Endothelial cell of umbilical vein (primary cell): ENCODE data around the gene SDF4. TPM values are rescaled to one million over a fixed set of nuclear protein-coding genes. Genes with fewer than 3 reads are reported as not detected.

ENCODE experiments used
- BruUV-seq: library from RNA; stranded (reverse); fragments of 400-500 nt; replicated peaks from 2 replicates; lab custom pipeline; 2021; lab: Mats Ljungman, UMichigan
- CTCF ChIA-PET: fragments of 300-600, 350-600 bp; sonication (Branson Sonifier 250); formaldehyde crosslinking; loops from one replicate; lab custom pipeline; 2021; ENCODE audit warnings: antibody characterized with exemption, inconsistent platforms; lab: Charles Lee
- POLR2A ChIA-PET: fragments of 300-600, 350-600 bp; sonication (Branson Sonifier 250); formaldehyde crosslinking; loops from one replicate; lab custom pipeline; 2021; ENCODE audit warnings: antibody characterized with exemption, inconsistent platforms; lab: Charles Lee
- DNase-seq: peaks from one replicate; pipeline ENCODE4 v3.0.0-alpha.2; 2011; ENCODE audit warnings: low read depth, low spot score
- FAIRE-seq: peaks from 2 replicates; lab custom pipeline; 2011; peaks lifted over from hg19 to GRCh38; lab: Jason Lieb, UNC
- H2AFZ ChIP-seq: 2 replicates; pipeline ENCODE4 v1.6.0; 2012; ENCODE audit warnings: low read depth, low read length, control low read depth, inconsistent platforms
- H3K27ac ChIP-seq: 2 replicates; pipeline ENCODE4 v1.5.1; 2011; ENCODE audit warnings: low read depth, mild to moderate bottlenecking, control low read depth, low read length, moderate library complexity; ENCODE audit not compliant: insufficient read depth
- H3K27me3 ChIP-seq, 2 experiments: 2 replicates each; pipeline versions ENCODE4 v1.6.0 to v1.6.1; 2011; ENCODE audit warnings: low read length in 2 of 2, mixed read lengths in 1 of 2; ENCODE audit not compliant: control insufficient read depth in 2 of 2, insufficient read depth in 2 of 2
- H3K36me3 ChIP-seq, 2 experiments: 2 replicates in 1 of 2; 3 replicates in 1 of 2; pipeline ENCODE4 v1.5.1; 2011; ENCODE audit warnings: low read length in 2 of 2, mild to moderate bottlenecking in 1 of 2, moderate library complexity in 1 of 2; ENCODE audit not compliant: control insufficient read depth in 2 of 2, insufficient read depth in 2 of 2; ENCODE audit errors: extremely low read depth in 1 of 2
- H3K4me1 ChIP-seq: 3 replicates; pipeline ENCODE4 v1.5.1; 2011; ENCODE audit warnings: mild to moderate bottlenecking, low read length; ENCODE audit not compliant: control insufficient read depth, insufficient read depth; ENCODE audit errors: extremely low read depth
- H3K4me2 ChIP-seq: 2 replicates; pipeline ENCODE4 v1.6.1; 2011; ENCODE audit warnings: low read length, control low read depth, mixed read lengths; ENCODE audit not compliant: insufficient read depth
- H3K4me3 ChIP-seq, 3 experiments: fragments of 200-600 bp in 1 of 3; sonication (generic), shearing (Covaris generic) in 1 of 3; replicated peaks in 1 of 3; 2 replicates each; pipeline ENCODE4 v1.5.1; 2011 to 2016; ENCODE audit warnings: control low read depth in 3 of 3, low read length in 3 of 3, mild to moderate bottlenecking in 2 of 3, inconsistent platforms in 1 of 3, low read depth in 1 of 3, moderate library complexity in 1 of 3; ENCODE audit not compliant: insufficient read depth in 1 of 3
- H3K79me2 ChIP-seq: 2 replicates; pipeline ENCODE4 v1.6.0; 2012; ENCODE audit warnings: low read length, inconsistent platforms; ENCODE audit not compliant: control insufficient read depth, insufficient read depth
- H3K9ac ChIP-seq: replicated peaks from 2 replicates; pipeline ENCODE3; 2011; ENCODE audit warnings: low read length, control low read depth; ENCODE audit not compliant: insufficient read depth; ENCODE audit errors: extremely low read depth
- H3K9me1 ChIP-seq: replicated peaks from 3 replicates; pipeline ENCODE4 v1.6.0; 2011; ENCODE audit warnings: mild to moderate bottlenecking, low read length; ENCODE audit not compliant: control insufficient read depth, insufficient read depth; ENCODE audit errors: extremely low read depth
- H3K9me3 ChIP-seq: replicated peaks from 2 replicates; pipeline ENCODE4 v1.5.1; 2012; ENCODE audit warnings: low read length, inconsistent platforms; ENCODE audit not compliant: control insufficient read depth, insufficient read depth
- H4K20me1 ChIP-seq: replicated peaks from 2 replicates; pipeline ENCODE3; 2011; ENCODE audit warnings: mild to moderate bottlenecking, low read length; ENCODE audit not compliant: control insufficient read depth, insufficient read depth; ENCODE audit errors: extremely low read depth
- CTCF ChIP-seq, 2 donors: IDR thresholded peaks; 1 replicate in 1 of 2; 2 replicates in 1 of 2; pipeline ENCODE4 v1.5.1; 2011; ENCODE audit warnings: low read length in 2 of 2, mild to moderate bottlenecking in 2 of 2, moderate library complexity in 2 of 2, control low read depth in 1 of 2, inconsistent platforms in 1 of 2, low read depth in 1 of 2; ENCODE audit not compliant: insufficient read depth in 1 of 2; ENCODE audit errors: extremely low read depth in 1 of 2
- EZH2 ChIP-seq: IDR thresholded peaks from 2 replicates; pipeline ENCODE4 v1.6.1; 2012; ENCODE audit warnings: borderline replicate concordance, low read depth, mild to moderate bottlenecking, moderate library complexity, low read length, inconsistent platforms; ENCODE audit not compliant: severe bottlenecking
- FOS ChIP-seq: IDR thresholded peaks from 2 replicates; pipeline ENCODE4 v1.6.1; 2011; ENCODE audit warnings: mild to moderate bottlenecking, low read length, moderate library complexity, borderline replicate concordance; ENCODE audit not compliant: insufficient read depth
- GATA2 ChIP-seq: IDR thresholded peaks from 2 replicates; pipeline ENCODE4 v1.7.0; 2011; ENCODE audit warnings: low read depth, mild to moderate bottlenecking, moderate library complexity, mixed read lengths, low read length; ENCODE audit not compliant: insufficient read length, insufficient read depth
- JUN ChIP-seq: IDR thresholded peaks from 2 replicates; pipeline ENCODE4 v1.6.1; 2011; ENCODE audit warnings: borderline replicate concordance, low read depth; ENCODE audit not compliant: insufficient read length, insufficient read depth
- MYC ChIP-seq: IDR thresholded peaks from one replicate; pipeline ENCODE4 v1.6.1; 2011; ENCODE audit warnings: mild to moderate bottlenecking, low read depth, low read length
- POLR2A ChIP-seq: IDR thresholded peaks from 2 replicates; pipeline ENCODE4 v1.6.1; 2012; ENCODE audit warnings: low read depth, mild to moderate bottlenecking, control low read depth, low read length
- POLR2AphosphoS5 ChIP-seq: IDR thresholded peaks from 2 replicates; pipeline ENCODE4 v1.6.1; 2012; ENCODE audit warnings: low read depth, mild to moderate bottlenecking, control low read depth, low read length, moderate library complexity; ENCODE audit not compliant: insufficient read depth
- dilution Hi-C: fragments of 300-500 bp; cut with MboI; formaldehyde crosslinking; loops from one replicate; pipeline ENCODE4 v1.15.0; 2019; ENCODE audit warnings: low sequenced_read_pairs; ENCODE audit not compliant: extremely low pct_ligation_motif_present
- intact Hi-C: fragments of 100-400 bp; cut with micrococcal nuclease; formaldehyde crosslinking; loops from one replicate; pipeline ENCODE4 v1.10.0; 2022
- polyA plus RNA-seq, 4 experiments: library from polyadenylated mRNA; depleted of rRNA in 3 of 4; stranded (reverse) in 3 of 4; unstranded in 1 of 4; fragments of >200 nt; gene quantifications; 2 replicates each; pipeline versions ENCODE4 v1.2.1 to v1.2.3, GENCODE V29; 2011 to 2012; ENCODE audit warnings: missing spikeins in 1 of 4
- total RNA-seq: library from RNA; stranded (reverse); gene quantifications from 2 replicates; pipeline ENCODE4 v1.2.3, GENCODE V29; 2021
- TF ChIP-seq, protein P1 (sequence below): IDR thresholded peaks from 2 replicates; pipeline ENCODE4 v1.6.1; 2011; ENCODE audit not compliant: insufficient read depth, insufficient read length

SDF4 gene
- total and polyA plus RNA-seq, 2 donors (not counting 3 experiments of a cell fraction or from before 2014, with no cell fraction given) = 175 to 185 TPM

- no peak overlapping the region for H3K4me2 ChIP-seq
- H3K27ac ChIP-seq = no peak overlapping the region
- no peak overlapping the region for H3K9ac ChIP-seq
- ChIA-PET CTCF (no interaction called here), POLR2A (no interaction called here)
- H3K4me1 ChIP-seq = peaks cover 6% of the 10 kb centered on the region
- no peaks in the 10 kb centered on the region for H3K36me3 ChIP-seq
- no peaks in the 10 kb centered on the region for H3K9me3 ChIP-seq
- BruUV-seq = no TSS peak
- peaks cover 40% of the 10 kb centered on the region for H3K79me2 ChIP-seq
- FAIRE-seq (no peak), DNase-seq (no peak)
- no peak overlapping the region for H3K4me3 ChIP-seq
- H4K20me1 ChIP-seq = no peaks in the 10 kb centered on the region
- intact Hi-C loops = no loop called here
- no peak overlapping the region for H2AFZ ChIP-seq
- no peaks in the 10 kb centered on the region for H3K27me3 ChIP-seq
- dilution Hi-C loops = no loop called here
- TF ChIP-seq, protein P1, sequence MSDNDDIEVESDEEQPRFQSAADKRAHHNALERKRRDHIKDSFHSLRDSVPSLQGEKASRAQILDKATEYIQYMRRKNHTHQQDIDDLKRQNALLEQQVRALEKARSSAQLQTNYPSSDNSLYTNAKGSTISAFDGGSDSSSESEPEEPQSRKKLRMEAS = no peak
- TF ChIP-seq JUN = no peak
- H3K9me1 ChIP-seq = no peaks in the 10 kb centered on the region
These were observed 2.5 kb upstream of the SDF4 start for GRCh38 chr1:1234180-1234808.

GRCh38 chr1:1233567-1233892 lies 1.7 kb upstream of the SDF4 start:
- ChIA-PET POLR2A (no interaction called here), CTCF (no interaction called here)
- TF ChIP-seq EZH2 = no peak
- no peak for TF ChIP-seq JUN
- TF ChIP-seq FOS = no peak
- no peak for TF ChIP-seq POLR2AphosphoS5
- no peak for TF ChIP-seq CTCF (IDR thresholded peaks at IDR 0.05; ENCODE audit: extremely low read depth in 1 of 2, insufficient read depth in 1 of 2, low read depth in 1 of 2, low read length in 2 of 2)
- no peak for TF ChIP-seq MYC
- no peak for TF ChIP-seq GATA2
- TF ChIP-seq, protein P1 = no peak
- no peak for TF ChIP-seq POLR2A
- Histone ChIP-seq H3K9ac (no peak overlapping the region), H3K4me2 (no peak overlapping the region), H3K27ac (no peak overlapping the region), H3K4me1 (peaks cover 6% of the 10 kb centered on the region), H3K4me3 (no peak overlapping the region), H3K36me3 (no peaks in the 10 kb centered on the region), H2AFZ (no peak overlapping the region), H3K9me3 (no peaks in the 10 kb centered on the region), H3K27me3 (no peaks in the 10 kb centered on the region), H4K20me1 (no peaks in the 10 kb centered on the region), H3K79me2 (peaks cover 47% of the 10 kb centered on the region), H3K9me1 (no peaks in the 10 kb centered on the region)
- dilution Hi-C loops = no loop called here
- intact Hi-C loops = loop anchor here (2.0 kb wide), 1 partner anchor 27 kb away; no protein-coding TSS in a partner anchor
- BruUV-seq = no TSS peak
- DNase-seq = no peak
- no peak for FAIRE-seq
